DND-41 (cell line): ENCODE measurements around the gene HMCN1.

Experiments
- CTCF ChIP-seq: IDR thresholded peaks from 2 replicates; pipeline ENCODE4 v1.5.1; 2012; ENCODE audit warnings: borderline replicate concordance, low read length, moderate library complexity, mild to moderate bottlenecking; ENCODE audit not compliant: poor library complexity, severe bottlenecking; ENCODE audit errors: extremely low read depth
- EZH2 ChIP-seq: IDR thresholded peaks from 3 replicates; pipeline ENCODE4 v1.6.1; 2012; ENCODE audit warnings: borderline replicate concordance, low read depth, mild to moderate bottlenecking, moderate library complexity, low read length, inconsistent platforms; ENCODE audit not compliant: severe bottlenecking

GRCh38 chr1:186122837-186123236, 388.6 kb downstream of the HMCN1 start:
- TF ChIP-seq EZH2 (no peak), CTCF (no peak)
